ENCODE measurements around the gene LMBRD2.
"Not testable (repeated sequence)": the region's sequence is repeated elsewhere in the genome, so short reads cannot be mapped to it uniquely, and the experiment has no call there.

Gene LMBRD2

DNA sequence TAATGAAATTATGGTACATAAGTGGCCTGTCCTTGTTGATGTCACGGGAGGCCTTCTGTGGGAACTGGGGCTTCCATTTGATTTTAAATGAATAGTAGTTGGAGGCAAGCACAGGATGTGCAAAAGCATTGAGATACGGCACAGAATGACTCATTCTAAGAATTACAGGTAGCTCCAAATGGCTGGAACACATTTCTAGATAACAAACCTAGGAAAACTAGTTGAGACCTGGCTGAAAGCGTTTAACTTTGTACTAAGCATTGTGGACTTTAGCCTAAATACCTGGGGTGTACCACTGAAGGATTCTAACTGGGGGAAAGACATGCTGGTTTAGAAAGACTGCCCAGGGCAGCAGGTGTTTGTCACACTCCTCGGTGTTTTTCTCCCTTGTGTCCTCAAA, 9.7 kb upstream of the LMBRD2 start:
- no peak for DNase-seq (ENCODE audit: low spot score)

DNA sequence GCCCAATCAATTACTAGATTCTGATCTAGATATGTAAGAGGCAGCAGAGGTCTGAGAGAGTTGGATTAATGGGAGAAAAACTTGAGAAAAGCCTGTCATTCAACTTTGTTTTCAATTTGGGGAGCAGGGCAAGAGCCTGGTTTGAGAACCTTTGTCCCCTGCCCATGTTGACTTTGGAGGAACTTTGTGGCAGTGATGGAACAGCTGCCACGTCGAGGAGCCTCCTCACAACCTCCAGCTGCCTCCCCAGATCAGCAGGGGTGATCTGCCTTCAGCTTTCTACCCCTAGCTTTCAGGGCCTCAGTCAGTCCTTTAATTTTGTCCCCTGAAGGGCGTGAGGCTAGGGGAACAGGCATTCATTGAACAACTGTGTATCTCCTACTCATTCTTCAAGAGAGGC, 8.9 kb upstream of the LMBRD2 start:
- no peak for DNase-seq (ENCODE audit: low spot score)

DNA sequence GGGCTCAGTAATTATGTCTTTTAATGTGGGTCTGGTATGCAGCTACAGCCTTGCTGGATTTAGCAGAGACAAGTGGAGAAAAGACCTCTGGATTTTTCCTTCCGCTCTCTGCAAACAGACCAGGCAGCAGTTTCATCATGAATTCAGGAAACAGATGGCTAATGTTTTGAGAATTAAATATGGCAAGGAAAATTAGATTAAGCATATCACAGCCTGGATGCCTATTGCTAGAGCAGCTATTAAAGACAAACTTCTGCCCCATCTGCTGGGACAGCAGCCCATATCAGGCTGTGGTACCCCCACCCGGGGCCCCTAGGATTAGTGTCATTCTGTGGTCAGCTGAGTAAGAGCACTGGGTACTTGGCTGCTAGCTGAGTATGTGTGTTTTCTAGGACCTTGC, 6.5 kb upstream of the LMBRD2 start:
- no peak for DNase-seq (ENCODE audit: low spot score)

DNA sequence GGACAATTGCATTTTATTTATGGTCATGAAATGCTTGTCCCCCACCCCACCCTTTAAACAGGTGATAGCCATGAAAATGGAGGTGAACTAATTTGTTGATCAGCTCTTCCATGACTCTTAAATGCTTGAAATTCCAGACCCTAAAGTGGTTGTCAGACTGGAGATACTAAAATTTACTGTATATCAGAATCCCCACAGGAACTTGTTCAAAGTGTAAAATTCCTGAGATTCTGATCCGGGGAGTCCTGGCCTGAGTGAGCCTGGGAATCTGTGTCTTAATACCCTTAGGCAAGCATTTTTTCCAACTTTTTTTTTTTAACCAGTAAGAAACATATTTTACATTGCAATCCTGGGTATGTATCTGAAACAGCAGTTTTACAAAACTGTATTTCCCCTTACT, 4.9 kb upstream of the LMBRD2 start:
- no peak for DNase-seq (ENCODE audit: low spot score)

DNA sequence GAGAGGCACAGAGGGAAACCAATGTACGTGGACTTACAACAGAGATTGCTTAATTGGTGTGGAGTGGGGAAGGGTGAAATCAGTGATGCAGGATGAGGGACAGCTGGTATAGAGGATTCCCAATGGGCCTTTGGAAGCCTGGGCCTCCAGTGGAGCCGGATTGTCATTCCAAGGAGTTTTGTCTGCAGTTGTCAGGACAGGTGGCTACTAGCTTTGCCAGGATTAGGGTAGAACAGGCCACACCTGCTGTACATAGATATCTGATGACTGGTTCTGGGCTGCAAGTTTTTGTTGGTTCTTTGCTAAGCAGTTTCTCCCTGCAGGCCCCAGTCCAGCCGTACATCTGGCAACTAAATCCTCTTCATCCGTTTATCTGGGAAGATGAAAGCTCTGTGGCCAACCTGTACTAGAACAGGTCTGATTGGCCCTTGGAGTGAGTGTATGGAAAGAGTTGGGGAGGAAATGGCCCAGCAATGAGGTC, 4.5 kb upstream of the LMBRD2 start:
- DNase-seq (ENCODE audit: low spot score) = no peak

DNA sequence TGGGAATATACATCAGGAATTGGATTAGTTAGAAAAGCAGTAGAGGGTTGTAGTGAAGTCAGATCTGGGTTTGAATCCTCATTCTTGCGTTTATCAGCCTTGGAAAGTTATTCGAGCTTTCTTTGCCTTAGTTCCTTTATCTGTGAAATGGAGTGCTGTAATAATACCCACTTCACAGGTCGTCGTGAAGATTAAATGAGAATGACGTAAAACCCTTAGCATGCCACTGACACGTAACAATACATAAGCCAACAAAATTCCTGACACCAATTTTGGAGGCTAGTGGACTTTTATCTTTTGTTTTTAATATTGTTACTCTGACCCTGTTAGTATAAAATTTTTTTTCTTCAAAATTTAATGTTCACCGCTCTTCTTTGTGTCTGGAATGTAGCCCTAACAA, 3.6 kb upstream of the LMBRD2 start:
- no peak for DNase-seq (ENCODE audit: low spot score)

DNA sequence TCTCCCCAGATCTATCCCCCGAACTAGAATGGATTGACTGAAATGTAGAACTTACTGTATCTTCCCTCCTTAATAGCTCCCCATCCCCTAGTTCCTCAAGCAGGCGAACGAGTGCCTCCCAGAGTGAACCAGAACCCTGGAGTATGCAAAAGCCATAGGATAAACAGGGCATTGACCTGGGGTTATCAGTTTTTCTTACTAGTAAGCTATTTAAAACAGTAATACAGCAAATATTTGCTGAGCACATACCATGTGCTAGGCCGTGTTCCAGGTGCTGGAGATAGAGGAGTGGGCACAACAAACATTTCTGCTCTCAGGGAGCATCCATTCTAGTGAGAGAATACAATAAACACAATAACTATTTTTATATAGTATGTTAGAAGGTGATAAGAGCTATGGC, 2.0 kb upstream of the LMBRD2 start:
- no peak for DNase-seq (ENCODE audit: low spot score)

DNA sequence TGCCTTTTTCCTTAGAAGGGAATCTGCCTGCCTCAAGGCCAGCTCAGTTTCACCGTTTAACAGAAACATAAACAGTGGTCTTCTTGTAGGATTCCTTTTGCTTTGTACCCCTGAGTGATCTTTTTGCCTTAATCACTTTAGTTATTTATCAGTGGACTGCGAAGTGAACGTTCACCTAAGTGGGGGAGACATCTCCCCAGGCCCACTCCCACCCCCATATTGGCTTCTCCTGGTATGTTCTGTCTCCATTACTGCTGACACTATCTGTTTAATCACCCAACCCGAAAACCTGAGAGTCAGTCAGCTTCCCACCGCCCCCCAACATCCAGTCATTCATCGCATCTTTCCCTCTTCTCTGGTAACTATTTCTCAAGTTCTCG, 1.6 kb upstream of the LMBRD2 start:
- no peak for DNase-seq (ENCODE audit: low spot score)

DNA sequence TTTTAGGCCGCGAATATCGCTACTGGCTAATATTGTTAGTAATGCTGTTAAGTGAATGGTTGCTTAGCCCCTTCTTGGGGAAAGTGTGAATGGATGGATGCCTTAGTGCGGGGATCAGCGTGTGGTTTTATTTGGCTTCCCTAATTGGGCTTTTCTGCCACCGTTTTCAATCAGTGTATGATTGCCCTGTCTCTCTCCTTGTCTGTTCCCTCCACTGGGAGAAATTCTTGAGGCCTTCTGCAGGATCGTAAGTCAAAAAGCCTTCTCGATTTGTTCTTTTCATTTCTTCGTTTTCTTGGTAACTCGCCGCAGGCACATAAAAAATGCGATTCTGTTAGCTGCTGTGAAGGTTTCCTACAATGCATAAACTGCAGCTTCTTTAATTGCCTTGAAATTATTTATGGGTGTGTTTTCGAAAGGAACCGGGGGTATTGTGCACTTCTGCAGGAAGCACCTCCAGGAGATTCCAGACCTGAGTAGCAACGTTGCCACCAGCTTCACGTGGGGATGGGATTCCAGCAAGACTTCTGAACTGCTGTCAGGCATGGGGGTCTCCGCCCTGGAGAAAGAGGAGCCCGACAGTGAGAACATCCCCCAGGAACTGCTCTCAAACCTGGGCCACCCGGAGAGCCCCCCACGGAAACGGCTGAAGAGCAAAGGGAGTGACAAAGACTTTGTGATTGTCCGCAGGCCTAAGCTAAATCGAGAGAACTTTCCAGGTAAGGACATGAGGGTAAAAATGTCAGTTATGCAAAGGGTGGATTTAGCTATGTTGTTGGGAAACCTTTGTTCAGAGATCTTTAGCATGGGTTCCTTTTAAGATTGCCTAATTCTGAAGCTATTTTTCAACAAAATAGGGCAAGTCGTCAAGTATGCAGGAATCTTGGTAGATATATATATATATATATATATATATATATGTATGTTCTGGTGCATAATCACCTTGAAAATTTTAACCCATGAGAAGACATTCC, 924 bp upstream of the LMBRD2 start:
- DNase-seq (ENCODE audit: low spot score) = peak; percentile 6

DNA sequence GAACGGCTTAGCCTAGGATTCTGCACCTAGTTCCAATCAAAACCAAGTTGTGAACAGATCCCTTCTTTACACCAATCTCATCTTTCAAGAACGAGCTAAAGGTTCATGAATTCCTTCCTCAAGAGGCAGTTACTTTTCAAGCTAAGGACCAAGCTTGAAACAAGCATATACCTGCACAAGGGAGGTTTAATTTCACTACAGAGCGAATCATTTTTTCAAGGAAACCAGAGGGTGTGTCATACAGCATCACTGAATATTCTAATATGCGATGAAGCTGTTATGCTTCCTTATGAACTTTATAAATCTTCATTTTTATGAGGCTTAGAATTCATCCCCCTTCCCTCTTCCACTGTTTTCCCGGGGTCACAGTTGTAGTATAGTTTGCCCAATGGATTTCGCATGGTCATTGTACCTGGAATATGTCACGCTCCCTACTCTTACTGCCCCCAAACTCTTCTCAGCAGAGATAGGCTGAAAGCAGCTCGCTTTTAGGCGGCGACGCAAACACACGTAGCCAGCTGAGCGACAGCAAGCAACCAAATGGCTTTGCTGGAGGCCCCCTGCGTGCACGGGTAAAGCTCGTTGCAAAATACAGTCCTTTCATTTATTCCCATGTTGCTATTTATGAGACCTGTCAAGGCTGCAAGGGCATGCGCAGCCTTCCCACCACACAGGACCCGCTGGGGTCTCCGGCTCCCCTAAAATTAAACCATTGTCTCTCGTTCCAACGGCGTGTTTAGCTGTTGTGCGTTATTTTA, 832 bp downstream of the LMBRD2 start:
- peak; percentile 56 for DNase-seq (ENCODE audit: low spot score)

DNA sequence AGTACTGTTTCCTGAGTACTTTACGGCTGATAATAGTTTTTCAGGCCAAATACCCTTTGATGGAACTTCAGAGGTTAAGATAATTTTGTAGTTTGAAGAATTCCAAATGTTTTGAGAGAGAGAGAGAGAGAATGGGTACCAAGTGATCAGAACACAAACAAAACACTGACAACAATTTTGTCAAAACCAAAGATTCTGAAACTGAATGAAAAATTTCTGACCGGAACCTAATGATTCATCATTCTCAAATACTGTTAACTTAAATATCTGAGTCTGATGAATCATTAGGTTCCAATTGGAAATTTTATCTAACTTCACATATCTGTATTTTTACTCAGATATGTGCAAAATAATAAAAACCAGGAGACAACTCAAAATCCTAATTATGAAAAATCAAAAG, 4.0 kb downstream of the LMBRD2 start:
- no peak for DNase-seq (ENCODE audit: low spot score)

DNA sequence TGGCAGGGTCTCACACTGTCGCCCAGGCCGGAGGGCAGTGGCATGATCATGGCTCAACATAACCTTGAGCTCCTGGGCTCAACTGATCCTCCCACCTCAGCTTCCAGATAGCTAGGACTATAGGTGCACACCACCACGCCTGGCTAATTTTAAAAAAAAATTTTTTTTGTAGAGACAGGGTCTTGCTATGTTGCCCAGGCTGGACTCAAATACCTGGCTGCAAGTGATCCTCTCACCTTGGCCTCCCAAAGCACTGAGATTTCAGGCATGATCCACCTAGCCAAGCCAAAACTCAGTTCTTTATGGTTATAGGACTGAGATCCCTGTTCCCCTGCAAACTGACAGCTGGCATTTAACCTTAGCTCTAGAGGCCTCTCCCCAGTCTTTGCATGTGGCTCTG, 5.3 kb downstream of the LMBRD2 start:
- no peak for DNase-seq (ENCODE audit: low spot score)

DNA sequence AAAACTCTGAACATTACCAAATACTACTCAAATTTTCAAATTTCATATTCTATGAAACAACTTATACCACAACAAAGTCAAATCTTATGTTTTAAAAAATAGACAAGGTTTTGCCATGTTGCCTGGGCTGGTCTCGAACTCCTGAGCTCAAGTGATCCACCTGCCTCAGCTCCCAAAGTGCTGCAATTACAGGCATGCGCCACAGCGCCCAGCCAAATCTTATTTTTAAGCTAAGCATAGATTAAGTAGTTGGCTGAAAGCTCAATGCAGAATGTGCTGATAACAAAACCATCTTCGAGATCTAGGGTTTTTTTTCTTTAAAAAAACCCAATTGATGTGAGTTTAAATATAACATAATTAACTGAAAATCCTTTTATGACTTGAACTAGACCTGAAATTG, 6.4 kb downstream of the LMBRD2 start:
- no peak for DNase-seq (ENCODE audit: low spot score)

DNA sequence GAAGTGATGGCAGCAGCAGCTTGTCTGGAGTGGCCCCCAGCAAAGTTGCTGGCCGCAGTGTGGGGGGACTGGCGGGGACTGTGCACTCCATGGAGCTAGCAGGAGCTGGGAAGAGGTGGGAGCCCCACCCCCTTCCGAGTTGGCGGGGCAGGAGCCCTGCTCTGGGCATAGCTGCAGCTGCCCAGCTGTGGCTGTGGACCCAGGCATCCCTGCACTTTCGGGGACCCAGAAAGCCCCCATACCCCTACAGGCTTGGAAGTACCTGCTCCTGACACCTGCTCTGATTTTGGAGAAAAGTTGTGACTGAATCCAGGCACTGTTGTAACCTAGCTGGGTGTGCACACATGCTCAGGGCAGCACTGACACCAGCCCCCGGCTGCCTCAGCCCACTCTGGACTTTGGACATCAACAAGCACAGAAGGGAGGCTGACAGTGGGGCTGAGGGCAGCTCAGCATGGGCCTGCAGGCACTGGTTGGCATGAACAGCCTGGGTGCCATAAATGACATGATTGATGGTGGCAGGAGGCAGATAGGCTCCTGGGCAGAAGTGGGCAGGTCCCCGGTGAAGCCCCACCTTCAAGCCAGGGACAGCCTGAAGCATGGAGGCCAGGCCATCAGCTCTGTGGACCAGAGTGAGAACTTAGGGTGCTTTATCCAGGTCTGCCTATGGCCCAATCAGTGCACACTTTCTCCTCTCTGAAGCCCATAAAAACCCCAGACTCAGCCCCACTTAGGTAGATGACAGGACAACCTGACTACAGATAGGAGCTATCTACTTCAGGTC, 12.6 kb downstream of the LMBRD2 start:
- no peak for DNase-seq (ENCODE audit: low spot score)

DNA sequence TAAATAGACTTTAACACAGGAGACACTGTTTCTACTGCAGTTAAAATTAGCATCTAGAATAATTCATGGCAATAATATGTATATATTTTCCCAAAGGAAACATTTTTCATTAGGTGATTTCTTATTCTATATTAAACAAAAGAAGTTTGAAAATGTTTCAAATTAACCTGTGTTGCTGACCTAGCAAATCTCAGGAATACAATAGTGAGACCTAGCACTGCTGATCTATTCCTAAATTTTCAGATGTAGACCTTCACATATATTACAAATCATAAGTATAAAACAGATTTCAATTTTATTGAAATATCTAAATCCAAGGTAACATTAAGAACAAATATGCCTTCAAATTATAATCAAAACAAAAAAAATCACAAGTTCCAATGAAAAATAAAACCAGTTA, 15.1 kb downstream of the LMBRD2 start:
- DNase-seq (ENCODE audit: low spot score) = no peak

DNA sequence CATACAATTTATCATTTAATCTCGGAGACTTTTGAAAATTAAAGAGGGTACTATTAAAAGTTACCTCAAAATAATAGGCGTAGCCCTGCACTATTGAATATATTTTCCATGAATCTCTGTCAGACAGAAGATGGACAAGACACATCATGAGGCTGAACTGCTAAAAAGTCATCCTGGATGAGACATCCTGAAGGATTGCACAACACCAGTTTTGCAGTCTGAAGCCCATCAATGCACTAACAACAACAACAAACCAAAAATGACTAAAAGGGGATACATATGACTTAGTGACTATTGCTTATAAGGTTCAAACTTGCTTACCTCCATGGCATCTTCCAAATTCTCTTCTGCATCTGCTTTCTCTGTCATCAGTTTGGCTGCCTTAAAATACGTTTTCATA, 15.7 kb downstream of the LMBRD2 start:
- no peak for DNase-seq (ENCODE audit: low spot score)

DNA sequence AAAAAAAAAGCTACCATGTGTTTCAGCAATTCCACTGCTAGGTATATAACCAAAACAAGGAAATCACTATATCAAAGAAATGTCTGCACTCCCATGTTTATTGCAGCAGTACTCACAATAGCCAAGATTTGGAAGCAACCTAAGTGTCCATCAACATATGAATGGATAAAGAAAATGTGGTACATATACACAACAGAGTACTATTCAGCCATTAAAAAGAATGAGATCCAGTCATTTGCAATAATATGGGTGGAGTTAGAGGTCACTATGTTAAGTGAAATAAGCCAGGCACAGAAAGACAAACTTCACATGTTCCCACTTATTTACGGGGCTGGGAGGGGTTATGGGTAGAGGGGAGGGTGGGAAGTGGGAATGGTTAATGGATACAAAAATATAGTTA, 18.7 kb downstream of the LMBRD2 start:
- not testable (repeated sequence) for DNase-seq (ENCODE audit: low spot score)

DNA sequence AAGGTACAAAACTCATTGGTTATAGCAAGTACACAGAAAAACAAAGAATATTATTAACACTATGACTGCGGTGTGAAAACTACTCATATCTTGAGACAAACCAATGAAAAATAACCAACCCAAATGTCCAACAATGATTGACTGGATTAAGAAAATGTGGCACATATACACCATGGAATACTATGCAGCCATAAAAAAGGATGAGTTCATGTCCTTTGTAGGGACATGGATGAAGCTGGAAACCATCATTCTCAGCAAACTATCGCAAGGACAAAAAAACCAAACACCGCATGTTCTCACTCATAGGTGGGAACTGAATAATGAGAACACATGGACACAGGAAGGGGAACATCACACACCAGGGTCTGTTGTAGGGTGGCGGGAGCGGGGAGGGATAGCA, 22.0 kb downstream of the LMBRD2 start:
- DNase-seq (ENCODE audit: low spot score) = not testable (repeated sequence)

DNA sequence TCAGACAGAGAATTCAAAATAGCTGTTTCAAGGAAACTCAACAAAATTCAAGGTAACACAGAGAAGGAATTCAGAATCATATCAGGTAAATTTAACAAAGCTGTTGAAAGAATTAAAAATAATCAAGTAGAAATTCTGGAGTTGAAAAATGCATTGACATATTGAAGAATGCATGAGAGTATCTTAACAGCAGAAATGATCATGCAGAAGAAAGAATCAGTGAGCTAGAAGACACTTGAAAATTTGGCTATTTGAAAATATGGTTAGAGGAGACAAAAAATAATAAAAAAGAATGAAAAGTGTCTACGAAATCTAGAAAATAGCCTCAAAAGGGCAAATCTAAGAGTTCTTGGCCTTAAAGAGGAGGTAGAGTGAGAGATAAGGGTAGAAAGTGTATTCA, 22.9 kb downstream of the LMBRD2 start:
- no peak for DNase-seq (ENCODE audit: low spot score)

DNA sequence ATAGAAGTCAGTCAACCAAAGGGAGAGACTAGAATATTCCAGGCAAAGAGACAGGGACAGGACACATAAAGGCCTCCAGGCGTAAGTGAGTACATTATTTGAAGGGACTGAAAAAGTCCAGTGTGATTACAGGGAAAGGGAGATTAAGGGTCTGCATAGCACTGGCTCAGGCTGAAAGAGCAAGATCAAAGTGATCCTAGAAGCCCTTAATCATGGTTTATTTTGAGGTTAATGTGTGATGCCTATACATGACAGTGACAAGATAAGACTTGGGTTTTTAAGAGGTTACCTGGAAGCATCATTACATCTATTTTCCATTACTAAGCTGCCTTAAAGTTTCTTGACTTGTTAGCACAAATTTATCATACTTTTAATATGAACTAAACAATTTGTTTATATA, 25.8 kb downstream of the LMBRD2 start:
- DNase-seq (ENCODE audit: low spot score) = no peak

DNA sequence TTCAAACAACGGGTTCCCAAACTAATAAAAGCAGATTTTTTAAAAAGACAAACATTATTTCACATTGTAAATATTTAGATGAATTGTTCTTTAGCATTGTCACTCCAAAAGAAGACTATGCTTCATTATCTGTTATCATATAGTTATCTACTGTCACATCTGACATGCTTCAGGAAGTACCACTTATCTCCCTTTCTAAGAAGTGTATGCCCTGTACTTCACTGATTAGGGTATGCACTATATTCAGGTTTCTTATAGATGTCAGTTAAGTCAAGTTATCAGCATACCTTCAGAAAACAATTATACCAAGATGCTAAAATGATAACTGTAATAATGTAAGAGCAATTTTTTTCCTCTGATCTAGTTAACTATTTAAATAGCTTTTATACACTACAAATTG, 40.4 kb downstream of the LMBRD2 start:
- no peak for DNase-seq (ENCODE audit: low spot score)

DNA sequence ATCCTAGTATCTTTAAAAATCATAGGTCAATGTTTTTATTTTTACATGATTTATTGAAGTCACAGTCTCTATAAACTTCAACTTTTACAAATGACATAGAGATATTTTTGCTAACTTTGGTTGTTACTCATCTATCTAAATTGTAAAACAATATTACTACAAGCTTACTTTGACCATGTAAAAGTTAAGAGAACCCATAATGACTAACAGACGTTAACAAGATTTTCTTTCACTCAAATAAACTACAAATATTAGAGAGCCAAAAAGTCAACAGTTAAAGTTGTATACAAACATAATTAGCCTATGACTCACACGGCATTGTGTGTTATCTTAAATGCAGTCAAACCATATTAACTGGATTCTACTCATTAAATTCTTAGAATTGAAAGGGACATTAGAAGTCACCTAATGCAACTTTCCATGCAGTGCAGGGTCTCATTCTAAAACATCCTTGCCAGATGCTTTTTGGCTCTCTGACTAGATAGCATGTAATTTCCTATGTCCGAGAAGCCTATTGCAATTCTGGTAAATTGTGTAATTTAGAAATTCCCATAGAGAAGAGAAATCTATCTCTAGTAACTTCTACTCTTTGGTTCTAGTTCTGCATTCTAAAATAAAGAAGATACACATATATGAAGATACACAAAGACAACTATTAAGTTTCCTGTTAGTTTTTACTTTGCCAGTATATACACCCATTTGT, 42.8 kb downstream of the LMBRD2 start:
- DNase-seq (ENCODE audit: low spot score) = no peak
